K562 (cell line): ENCODE results near the gene SMG6. TPM values are rescaled to one million over a fixed set of nuclear protein-coding genes. Genes with fewer than 3 reads are reported as not detected.
A peak's percentile ranks its signal among the peaks of the same experiment; 100 is the strongest.

Experiments used
- ATAC-seq: fragments of 200-7000 bp; cut with Tn5 transposase; 3 replicates; pipeline ENCODE4 v1.9.1; 2020; ENCODE audit warnings: moderate library complexity
- BruUV-seq: library from RNA; stranded (reverse); fragments of 400-500 nt; replicated peaks from 2 replicates; lab custom pipeline; 2021; lab: Mats Ljungman, UMichigan
- CTCF ChIA-PET: fragments of 300-600 bp; formaldehyde crosslinking; extraction: SDS; loops from one replicate; lab custom pipeline; 2021; ENCODE audit warnings: low intra/inter-chr PET ratio; lab: Yijun Ruan, JAX
- POLR2A ChIA-PET: fragments of 300-600, 350-650 bp; sonication (Branson Sonifier 250); formaldehyde crosslinking; extraction: SDS; loops from one replicate; lab custom pipeline; 2021; ENCODE audit warnings: antibody characterized with exemption, inconsistent platforms; lab: Yijun Ruan, JAX
- DNase-seq, 4 experiments: peaks; one replicate each; pipeline versions ENCODE4 v3.0.0 to v3.0.0-alpha.2; 2011 to 2018; ENCODE audit warnings: low spot score in 3 of 4, mixed read lengths in 3 of 4; ENCODE audit errors: extremely low read depth in 1 of 4
- FAIRE-seq: peaks from 2 replicates; lab custom pipeline; 2011; peaks lifted over from hg19 to GRCh38; lab: Jason Lieb, UNC
- H2AFZ ChIP-seq: 2 replicates; pipeline ENCODE4 v1.6.0; 2011; ENCODE audit warnings: low read depth, low read length, control low read depth, inconsistent platforms
- H3K27ac ChIP-seq: fragments of 200-600 bp; 3 replicates; pipeline ENCODE4 v1.8.0; 2011; ENCODE audit warnings: low read depth, mild to moderate bottlenecking, control low read depth, inconsistent platforms, low read length, moderate library complexity, mixed read lengths; ENCODE audit errors: extremely low read depth
- H3K27me3 ChIP-seq, 2 experiments: fragments of 300-600 bp in 1 of 2; 2 replicates in 1 of 2; 3 replicates in 1 of 2; pipeline versions ENCODE4 v1.6.0 to v1.8.0; 2011; ENCODE audit warnings: inconsistent platforms in 2 of 2, low read length in 2 of 2, mild to moderate bottlenecking in 1 of 2, mixed read lengths in 1 of 2, moderate library complexity in 1 of 2; ENCODE audit not compliant: control insufficient read depth in 2 of 2, insufficient read depth in 2 of 2
- H3K36me3 ChIP-seq: fragments of 300-600 bp; 3 replicates; pipeline ENCODE4 v1.8.0; 2011; ENCODE audit warnings: mild to moderate bottlenecking, low read length, inconsistent platforms; ENCODE audit not compliant: control insufficient read depth, insufficient read depth
- H3K4me1 ChIP-seq, 2 experiments: fragments of 200-600 bp in 1 of 2; replicated peaks in 1 of 2; 2 replicates in 1 of 2; 3 replicates in 1 of 2; pipeline versions ENCODE4 v1.5.1 to v1.8.0; 2011; ENCODE audit warnings: inconsistent platforms in 2 of 2, low read length in 2 of 2, mild to moderate bottlenecking in 1 of 2, mixed read lengths in 1 of 2, moderate library complexity in 1 of 2; ENCODE audit not compliant: control insufficient read depth in 2 of 2, insufficient read depth in 2 of 2
- H3K4me2 ChIP-seq: 2 replicates; pipeline ENCODE4 v1.6.1; 2011; ENCODE audit warnings: low read length, control low read depth, inconsistent platforms, mixed read lengths; ENCODE audit not compliant: insufficient read depth
- H3K4me3 ChIP-seq: fragments of 200-600 bp; sonication (generic), shearing (Covaris generic); 2 replicates; pipeline ENCODE4 v1.5.1; 2016; ENCODE audit warnings: control low read depth, inconsistent platforms
- H3K79me2 ChIP-seq: fragments of 200-600 bp; 3 replicates; pipeline ENCODE4 v1.8.0; 2011; ENCODE audit warnings: low read length, inconsistent platforms; ENCODE audit not compliant: control insufficient read depth, insufficient read depth
- H3K9ac ChIP-seq, 2 experiments: 2 replicates each; pipeline versions ENCODE4 v1.6.0 to v1.6.1; 2011; ENCODE audit warnings: low read depth in 2 of 2, low read length in 2 of 2, control low read depth in 1 of 2, inconsistent platforms in 1 of 2, mild to moderate bottlenecking in 1 of 2, mixed read lengths in 1 of 2; ENCODE audit not compliant: insufficient read depth in 1 of 2
- H3K9me1 ChIP-seq: one replicate; pipeline ENCODE4 v1.6.0; 2011; ENCODE audit warnings: inconsistent platforms, mild to moderate bottlenecking, low read length, moderate library complexity; ENCODE audit not compliant: control insufficient read depth, insufficient read depth
- H3K9me3 ChIP-seq: replicated peaks from 2 replicates; pipeline ENCODE4 v1.5.1; 2011; ENCODE audit warnings: low read depth, low read length, inconsistent platforms; ENCODE audit not compliant: control insufficient read depth, insufficient read depth
- H4K20me1 ChIP-seq: replicated peaks from 2 replicates; pipeline ENCODE4 v1.6.1; 2011; ENCODE audit warnings: low read length, inconsistent platforms, mixed read lengths; ENCODE audit not compliant: control insufficient read depth, insufficient read depth
- CTBP1 ChIP-seq: fragments of 450-650 bp; IDR thresholded peaks from 2 replicates; pipeline ENCODE4 v1.6.1; 2016; ENCODE audit warnings: borderline replicate concordance
- EGR1 ChIP-seq: fragments of 450-650 bp; conservative IDR thresholded peaks from 2 replicates; pipeline ENCODE4 v1.6.1; 2017; ENCODE audit warnings: mild to moderate bottlenecking
- HNRNPH1 ChIP-seq: fragments of 200-400 bp; formaldehyde crosslinking; optimal IDR thresholded peaks from 2 replicates; pipeline ENCODE3; 2017; ENCODE audit warnings: low read depth, mild to moderate bottlenecking, low read length, moderate library complexity
- MAZ ChIP-seq, 2 experiments: fragments of 450-650 bp in 1 of 2; sonication (generic) in 1 of 2; formaldehyde crosslinking; IDR thresholded peaks in 1 of 2; conservative IDR thresholded peaks in 1 of 2; 2 replicates each; pipeline versions ENCODE4 v1.4.0 to v1.5.0; 2020; ENCODE audit warnings: mild to moderate bottlenecking in 1 of 2, missing genetic modification reagents in 1 of 2
- XRCC4 ChIP-seq: IDR thresholded peaks from one replicate; pipeline ENCODE4 v1.6.1; 2011; ENCODE audit not compliant: insufficient read depth, insufficient read length; ENCODE audit errors: extremely low read depth
- ZNF263 ChIP-seq: sonication (generic); formaldehyde crosslinking; IDR thresholded peaks from 2 replicates; pipeline ENCODE4 v1.8.0; 2022; ENCODE audit warnings: mild to moderate bottlenecking, missing genetic modification reagents, borderline replicate concordance
- WGBS: fragments of 100-300 bp; shearing (Covaris generic); methylation state at CpG from one replicate; pipeline ENCODE4 v1.1.6; 2016; ENCODE audit warnings: low coverage, mixed read lengths; ENCODE audit not compliant: insufficient coverage; ENCODE audit errors: missing lambda C conversion rate; 5-methylcytosine and 5-hydroxymethylcytosine counted together
- in situ Hi-C: fragments of 300-500 bp; cut with MboI; formaldehyde crosslinking; loops from 4 replicates; pipeline ENCODE4 v1.15.0; 2018; ENCODE audit warnings: inconsistent platforms, mixed read lengths
- intact Hi-C: fragments of 100-400 bp; cut with micrococcal nuclease; formaldehyde crosslinking; loops from 2 replicates; pipeline ENCODE4 v1.14.2; 2022
- polyA plus RNA-seq, 8 experiments: library from polyadenylated mRNA; depleted of rRNA in 4 of 8; stranded (reverse) in 5 of 8; unstranded in 3 of 8; fragments of >200 nt; fragmentation: Nextera tagmentation in 2 of 8; fragmentation: Illumina TruSeq in 1 of 8; extraction: Ambion mirVana in 2 of 8; extraction: Trizol in 1 of 8; gene quantifications; 2 replicates each; pipeline versions ENCODE4 v1.2.1 to v1.2.3, GENCODE V29; 2011 to 2014; ENCODE audit warnings: inconsistent platforms in 1 of 8, missing spikeins in 1 of 8
- total RNA-seq, 7 experiments: library from RNA; depleted of rRNA in 6 of 7; stranded (reverse); fragments of >200 nt in 6 of 7; fragmentation: Illumina TruSeq in 2 of 7; extraction: Trizol in 2 of 7; gene quantifications; 2 replicates each; pipeline versions ENCODE4 v1.2.1 to v1.2.3, GENCODE V29; 2011 to 2021; ENCODE audit warnings: low replicate concordance in 1 of 7
- TF ChIP-seq, protein P1 (sequence below): fragments of 250-450 bp; sonication (Bioruptor Pico); IDR thresholded peaks from 2 replicates; pipeline ENCODE4 v1.6.1; 2021; ENCODE audit warnings: mild to moderate bottlenecking
- TF ChIP-seq, protein P2 (sequence below): fragments of 200-800 bp; sonication (Bioruptor generic); IDR thresholded peaks from 2 replicates; pipeline ENCODE4 v1.6.1; 2017; ENCODE audit warnings: missing genetic modification characterization, missing compliant biosample characterization

SMG6 gene
- total and polyA plus RNA-seq, 9 of the 15 experiments (the other 6 are each of a cell fraction or from before 2014, with no cell fraction given), result 0.44 to 13.9 (median 6.0) TPM

DNA sequence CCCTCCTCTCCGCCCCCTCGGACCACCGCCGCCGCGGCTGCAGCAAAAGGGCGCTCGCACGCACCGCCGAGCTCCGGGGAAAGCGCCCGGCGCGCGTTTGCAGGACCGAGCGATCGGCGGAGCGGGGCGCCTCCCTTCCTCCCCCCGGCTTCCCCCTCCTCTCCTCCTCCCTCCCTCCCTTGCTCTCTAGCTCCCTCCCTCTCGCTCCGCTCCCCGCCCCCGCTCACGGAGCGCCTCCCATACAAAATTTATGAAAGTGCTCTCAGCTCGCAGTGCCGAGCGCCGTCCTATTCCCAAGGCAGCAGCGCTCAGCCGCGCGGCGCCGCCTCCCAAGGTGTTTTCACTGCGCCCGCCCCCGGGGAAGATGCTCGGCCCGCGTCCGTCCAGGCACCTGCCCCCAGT is 278.4 kb downstream of the SMG6 start, which contains the start of gene RTN4RL1:
Gene RTN4RL1, minus strand, starts transcription at position 115 of the 402 bp plus-strand sequence. CDS start 469 bp downstream, outside the sequence.
- intact Hi-C loops, result no loop called here
- H4K20me1 ChIP-seq, result no peaks in the 10 kb centered on the region; the same call in 1 of the 2 replicates
- no peak within 1 kb of the TSS for H3K27ac ChIP-seq
- 10% methylated on average over 10 of the region's 47 CpGs for WGBS
- no peaks in the 10 kb centered on the region for H3K9me1 ChIP-seq
- TF ChIP-seq, protein P1, sequence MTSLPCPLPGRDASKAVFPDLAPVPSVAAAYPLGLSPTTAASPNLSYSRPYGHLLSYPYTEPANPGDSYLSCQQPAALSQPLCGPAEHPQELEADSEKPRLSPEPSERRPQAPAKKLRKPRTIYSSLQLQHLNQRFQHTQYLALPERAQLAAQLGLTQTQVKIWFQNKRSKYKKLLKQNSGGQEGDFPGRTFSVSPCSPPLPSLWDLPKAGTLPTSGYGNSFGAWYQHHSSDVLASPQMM (CRISPR knock-in tag), result no peak
- TF ChIP-seq EGR1 (peak; percentile 83), ZNF263 (CRISPR knock-in tag) (peak; percentile 63; the same call in 1 of the 2 replicates), MAZ (CRISPR knock-in tag; conservative IDR thresholded peaks at IDR 0.05 in 1 of 2, IDR thresholded peaks at IDR 0.05 in 1 of 2) (peak; percentile 43 to 70; a peak in 1 of 4 replicates), CTBP1 (0 out of 2 replicates have a peak, but pooled peaks have one; percentile 24), XRCC4 (no peak), HNRNPH1 (no peak)
- TF ChIP-seq, protein P2, sequence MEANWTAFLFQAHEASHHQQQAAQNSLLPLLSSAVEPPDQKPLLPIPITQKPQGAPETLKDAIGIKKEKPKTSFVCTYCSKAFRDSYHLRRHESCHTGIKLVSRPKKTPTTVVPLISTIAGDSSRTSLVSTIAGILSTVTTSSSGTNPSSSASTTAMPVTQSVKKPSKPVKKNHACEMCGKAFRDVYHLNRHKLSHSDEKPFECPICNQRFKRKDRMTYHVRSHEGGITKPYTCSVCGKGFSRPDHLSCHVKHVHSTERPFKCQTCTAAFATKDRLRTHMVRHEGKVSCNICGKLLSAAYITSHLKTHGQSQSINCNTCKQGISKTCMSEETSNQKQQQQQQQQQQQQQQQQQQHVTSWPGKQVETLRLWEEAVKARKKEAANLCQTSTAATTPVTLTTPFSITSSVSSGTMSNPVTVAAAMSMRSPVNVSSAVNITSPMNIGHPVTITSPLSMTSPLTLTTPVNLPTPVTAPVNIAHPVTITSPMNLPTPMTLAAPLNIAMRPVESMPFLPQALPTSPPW (CRISPR knock-in tag), result peak; percentile 78
- peak within 1 kb of the TSS; percentile 70 for H2AFZ ChIP-seq
- H3K79me2 ChIP-seq, result peaks cover 3% of the 10 kb centered on the region; the same call in 2 of the 3 replicates
- H3K36me3 ChIP-seq, result no peaks in the 10 kb centered on the region
- in situ Hi-C loops, result no loop called here
- H3K4me2 ChIP-seq, result peak within 1 kb of the TSS; percentile 62
- peak within 1 kb of the TSS in 1 of 2 experiments; percentile 71; a peak in 1 of 4 replicates for H3K9ac ChIP-seq
- peak within 1 kb of the TSS; percentile 38 for H3K4me3 ChIP-seq
- no TSS peak for BruUV-seq
- no peaks in the 10 kb centered on the region for H3K9me3 ChIP-seq
- CTCF ChIA-PET, result no interaction called here
- no peak for FAIRE-seq
- POLR2A ChIA-PET, result interaction anchor here (0.8 kb wide), 1 partner anchor 14 kb away, joined by 4 read pairs; no protein-coding TSS in a partner anchor
- DNase-seq, result peak; percentile 82 to 87 (median 86)
- H3K27me3 ChIP-seq, result peaks cover 0 to 34% of the 10 kb centered on the region in 2 experiments; a peak in 3 of 5 replicates
- ATAC-seq, result peak; percentile 77
- H3K4me1 ChIP-seq, result peaks cover 6 to 44% of the 10 kb centered on the region in 2 experiments; a peak in 3 of 5 replicates
